Activated CD4-positive, alpha-beta T cell treated with anti-CD3 and anti-CD28 coated beads for 4 hours (primary cell): ENCODE measurements around the gene LCOR.

ENCODE experiments used
- DNase-seq, 2 donors: peaks; one replicate each; pipeline ENCODE4 v3.0.0-alpha.2; 2020

LCOR gene

DNA sequence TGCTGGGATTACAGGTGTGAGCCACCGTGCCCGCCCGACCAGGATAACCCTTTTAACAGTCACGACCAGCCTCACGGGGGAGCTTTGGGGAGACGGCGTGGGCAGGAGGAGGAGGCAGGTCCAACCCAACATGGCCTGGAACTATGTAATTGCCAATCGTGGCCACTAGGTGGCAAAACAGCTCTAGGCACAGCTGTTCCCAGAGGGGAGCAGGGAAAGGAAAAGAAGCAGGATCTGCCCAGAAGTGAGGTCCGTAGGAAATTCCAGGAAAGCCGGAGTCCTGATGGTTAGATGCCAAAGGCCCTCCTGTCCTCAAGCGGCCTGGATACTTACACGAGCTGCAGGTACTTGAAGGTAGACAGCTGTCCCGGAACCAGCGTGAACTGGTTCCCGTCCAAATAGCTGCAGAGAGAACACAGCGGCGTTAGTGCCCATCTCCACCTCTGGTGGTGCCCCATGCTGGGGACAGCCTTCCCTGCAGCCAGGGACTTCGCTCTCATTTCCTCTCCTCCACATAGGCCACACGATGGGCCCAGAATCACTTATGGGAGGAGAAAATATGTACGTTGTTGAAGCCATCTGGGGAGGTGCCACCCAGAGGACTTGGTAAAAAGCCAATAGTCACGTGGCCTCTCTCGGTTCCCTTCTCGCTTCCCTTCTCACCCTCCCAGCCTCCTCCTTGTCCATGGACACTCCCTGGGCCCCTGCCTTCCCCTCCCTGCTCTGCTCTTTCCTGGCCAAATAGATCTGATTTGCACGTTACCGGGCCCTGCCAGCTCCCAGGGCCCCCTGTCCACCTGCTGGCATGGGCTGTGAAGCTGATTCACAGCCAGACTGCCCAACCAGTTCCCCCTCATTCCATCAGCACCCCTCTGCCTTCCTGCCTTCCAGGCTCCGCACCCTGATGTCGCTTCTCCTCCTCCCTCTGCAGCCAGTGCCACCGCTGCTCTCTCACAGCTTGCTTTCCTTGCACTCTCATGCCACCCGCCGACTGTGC is 205.6 kb downstream of the LCOR start:
- DNase-seq, result peak; percentile 68 to 78

DNA sequence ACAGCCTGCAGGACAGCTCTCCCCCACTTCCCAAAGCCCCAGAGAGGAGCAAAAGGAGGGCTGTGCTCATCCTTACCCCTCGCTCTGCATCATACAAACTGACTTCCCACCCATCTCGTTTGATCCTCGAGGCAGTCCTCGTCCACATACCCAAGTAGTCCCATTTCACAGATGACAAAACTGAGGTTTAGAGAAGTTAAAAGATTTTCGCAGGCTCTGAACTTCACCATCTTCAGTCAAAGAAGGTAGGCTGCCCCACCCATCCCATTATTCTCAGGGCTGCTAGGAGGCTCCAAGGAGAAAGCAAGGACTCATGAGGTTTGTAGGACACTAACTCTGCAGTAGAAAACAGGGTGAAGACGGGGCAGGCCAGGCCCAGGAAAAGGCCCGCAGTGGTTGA is 206.6 kb downstream of the LCOR start:
- DNase-seq, result no peak

DNA sequence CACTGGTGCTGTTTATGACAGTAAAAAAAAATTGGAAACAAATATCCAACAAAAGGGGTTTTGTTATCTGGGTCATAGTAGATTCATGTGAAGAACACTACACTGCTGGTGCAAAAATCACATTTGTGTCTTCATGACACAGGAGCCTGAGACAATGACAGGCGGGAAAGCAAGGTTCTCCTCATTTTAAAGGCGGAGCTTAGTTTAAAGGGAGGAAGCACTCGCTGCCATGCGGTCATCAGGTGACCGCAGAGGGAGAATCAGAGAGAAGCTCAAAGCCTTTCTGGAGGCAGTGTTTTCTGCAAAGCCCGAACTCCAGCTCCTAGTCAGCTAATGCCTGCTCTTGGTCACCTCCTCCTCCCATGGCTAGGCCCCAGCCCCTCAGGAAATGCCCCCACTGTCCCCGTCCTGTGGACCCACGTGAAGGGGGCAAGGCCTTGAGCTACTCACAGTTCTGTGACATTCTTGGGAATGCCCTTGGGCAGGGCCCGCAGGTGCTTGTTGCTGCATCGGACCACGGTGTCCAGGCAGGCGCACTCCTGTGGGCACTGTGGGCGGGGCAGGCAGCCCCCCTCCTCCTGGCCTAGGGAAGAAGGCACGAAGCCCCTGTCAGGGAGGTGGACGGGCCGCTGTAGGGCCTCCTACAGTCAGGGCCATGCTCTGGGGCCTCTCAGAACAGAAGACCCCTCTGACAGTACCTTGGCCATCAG is 207.6 kb downstream of the LCOR start:
- DNase-seq, result no peak

DNA sequence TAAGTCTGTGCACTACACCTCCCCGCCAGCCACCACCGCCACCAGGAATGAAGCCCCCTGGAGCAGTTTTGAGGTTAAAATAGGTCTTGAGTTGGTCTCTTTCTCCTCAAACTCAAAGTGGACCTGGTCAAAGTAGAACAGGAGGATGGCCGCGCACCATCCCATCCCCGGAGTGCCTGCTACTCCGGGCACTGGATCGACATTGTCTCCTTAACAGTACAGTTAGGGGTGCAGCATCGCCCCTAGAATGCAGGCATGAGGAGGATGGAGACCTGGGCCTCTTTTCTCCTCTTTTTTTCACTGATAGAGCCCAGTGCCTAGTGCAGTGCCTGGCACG is 208.1 kb downstream of the LCOR start:
- no peak for DNase-seq

DNA sequence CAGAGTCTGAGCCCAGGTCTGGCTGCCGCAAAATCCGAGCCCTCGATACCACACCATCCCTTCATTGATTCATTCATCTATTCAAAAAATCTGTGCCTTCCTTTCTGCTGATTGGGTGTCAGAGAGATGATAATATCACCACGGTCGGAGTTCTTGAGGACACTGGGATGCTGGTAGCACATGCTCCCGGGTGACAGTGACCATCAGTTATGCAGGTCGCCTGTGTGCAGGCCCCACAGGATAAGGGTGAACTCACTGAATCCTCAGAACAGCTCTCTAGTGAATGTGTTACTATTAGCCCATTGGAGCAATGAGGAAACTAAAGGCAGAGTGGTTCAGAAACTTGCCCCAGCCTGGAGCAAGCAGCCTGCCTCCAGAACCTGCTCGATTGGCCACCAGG is 208.6 kb downstream of the LCOR start:
- no peak for DNase-seq

GRCh38 chr10:97042081-97042480 is 210.0 kb downstream of the LCOR start:
- DNase-seq, result no peak

DNA sequence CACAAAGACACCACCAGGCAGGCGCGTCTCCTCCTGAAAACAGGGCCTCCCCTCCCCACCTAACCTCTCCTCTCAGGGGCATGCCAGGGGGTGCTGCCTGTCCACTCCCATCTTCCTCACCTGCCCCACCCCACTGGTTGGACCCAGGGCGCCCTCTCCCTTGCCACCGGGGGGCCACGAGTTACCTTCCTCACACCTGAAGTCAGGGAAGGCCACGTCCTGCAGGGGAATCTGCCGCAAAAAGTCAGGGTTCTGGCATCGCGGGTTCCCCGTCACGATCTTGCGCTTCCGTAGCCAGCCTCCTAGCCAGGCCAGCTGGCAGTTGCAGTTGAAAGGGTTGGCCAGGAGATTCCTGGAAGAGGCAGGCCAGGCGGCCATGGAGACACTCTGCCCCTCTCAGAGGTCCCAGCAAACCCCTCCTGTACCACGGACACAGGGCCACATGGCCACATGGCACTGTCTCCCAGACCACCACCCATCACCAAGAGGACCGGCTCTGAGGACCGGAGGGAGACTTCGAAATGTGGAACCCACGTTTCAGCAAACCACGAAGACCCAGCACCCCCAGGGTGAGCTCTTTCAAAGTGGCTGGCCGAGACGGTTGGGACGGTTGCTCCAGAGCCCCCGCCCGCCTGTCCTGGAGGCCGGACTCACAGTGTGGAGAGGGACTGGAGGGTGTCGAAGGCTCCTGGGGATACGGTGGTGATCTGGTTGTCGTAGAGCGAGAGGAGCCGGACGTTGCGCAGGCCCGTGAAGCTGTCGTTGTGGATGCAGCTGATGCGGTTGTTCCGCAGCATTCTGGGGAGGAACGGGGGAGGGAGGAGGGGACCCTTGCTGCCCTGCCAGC is 210.8 kb downstream of the LCOR start:
- no peak for DNase-seq

DNA sequence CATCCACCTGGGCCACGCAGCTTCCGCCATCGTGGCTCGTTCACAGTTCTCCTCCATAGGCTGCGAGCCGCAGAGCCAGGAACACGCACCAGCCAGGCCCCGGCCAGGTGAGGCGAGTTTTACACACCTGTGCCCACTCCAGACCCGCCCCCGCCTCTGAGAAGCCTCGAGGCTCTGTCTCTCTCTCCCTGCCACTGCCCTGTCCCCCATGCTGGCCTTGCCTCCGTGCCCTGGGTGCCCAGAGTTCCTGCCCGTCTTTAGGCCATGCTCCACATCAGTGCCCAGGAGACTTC is 211.4 kb downstream of the LCOR start:
- DNase-seq, result no peak
